CD4-positive, alpha-beta T cell treated with Interferon alpha-2 for 1 hour (primary cell): ENCODE data around the gene SULT2B1.
"Not testable (repeated sequence)": the region's sequence is repeated elsewhere in the genome, so short reads cannot be mapped to it uniquely, and the experiment has no call there.

Experiments used
- DNase-seq, 2 donors: peaks; one replicate each; pipeline ENCODE4 v3.0.0-alpha.2; 2020 to 2022

Gene SULT2B1

GRCh38 chr19:48624067-48624594 lies 72.2 kb downstream of the SULT2B1 start:
- DNase-seq, result peak; percentile 97 to 98

GRCh38 chr19:48624791-48625723 lies 73.1 kb downstream of the SULT2B1 start:
- no peak for DNase-seq

- no peak for DNase-seq
Observed at GRCh38 chr19:48625891-48626327, 73.9 kb downstream of the SULT2B1 start.

DNA sequence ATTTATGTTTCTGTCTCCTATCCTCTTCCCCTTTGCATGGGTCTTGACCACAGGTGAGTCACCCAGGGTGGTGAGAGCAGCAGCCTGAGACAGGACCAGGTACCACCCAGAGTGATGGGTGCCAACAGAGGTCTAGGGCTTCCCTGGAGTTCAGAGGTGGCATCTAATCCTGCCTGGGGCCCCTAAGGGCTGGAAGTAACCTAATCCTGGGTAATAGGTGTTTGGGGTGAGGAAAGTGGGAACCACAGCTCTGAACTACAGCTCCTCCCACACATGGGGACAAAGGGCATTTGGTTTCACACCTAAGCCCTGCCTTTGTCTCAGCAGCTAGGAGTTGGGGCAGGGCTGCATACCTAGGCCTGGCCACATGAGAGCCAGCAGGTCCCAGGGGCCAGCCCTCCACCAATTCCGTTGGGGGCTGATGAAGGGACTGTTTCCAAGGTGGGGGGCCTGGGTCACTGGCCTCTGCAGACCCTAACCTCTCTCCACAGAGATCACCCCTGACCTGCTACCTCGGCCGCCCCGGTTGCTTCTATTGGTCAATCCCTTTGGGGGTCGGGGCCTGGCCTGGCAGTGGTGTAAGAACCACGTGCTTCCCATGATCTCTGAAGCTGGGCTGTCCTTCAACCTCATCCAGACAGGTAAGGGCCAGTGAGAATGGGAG lies 75.4 kb downstream of the SULT2B1 start:
- no peak for DNase-seq

DNA sequence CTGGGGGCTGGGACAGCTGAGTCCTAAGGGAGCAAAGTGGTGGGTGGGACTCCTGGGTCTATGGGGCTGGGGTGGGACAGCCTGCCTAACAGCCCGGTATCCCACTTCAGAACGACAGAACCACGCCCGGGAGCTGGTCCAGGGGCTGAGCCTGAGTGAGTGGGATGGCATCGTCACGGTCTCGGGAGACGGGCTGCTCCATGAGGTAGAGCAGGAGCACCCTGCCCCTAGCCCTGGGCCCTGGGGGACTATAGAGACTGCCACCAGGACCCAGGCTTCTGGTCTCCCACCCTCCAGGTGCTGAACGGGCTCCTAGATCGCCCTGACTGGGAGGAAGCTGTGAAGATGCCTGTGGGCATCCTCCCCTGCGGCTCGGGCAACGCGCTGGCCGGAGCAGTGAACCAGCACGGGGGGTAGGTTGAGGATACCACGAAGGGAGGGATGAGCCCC lies 75.9 kb downstream of the SULT2B1 start:
- DNase-seq, result no peak

DNA sequence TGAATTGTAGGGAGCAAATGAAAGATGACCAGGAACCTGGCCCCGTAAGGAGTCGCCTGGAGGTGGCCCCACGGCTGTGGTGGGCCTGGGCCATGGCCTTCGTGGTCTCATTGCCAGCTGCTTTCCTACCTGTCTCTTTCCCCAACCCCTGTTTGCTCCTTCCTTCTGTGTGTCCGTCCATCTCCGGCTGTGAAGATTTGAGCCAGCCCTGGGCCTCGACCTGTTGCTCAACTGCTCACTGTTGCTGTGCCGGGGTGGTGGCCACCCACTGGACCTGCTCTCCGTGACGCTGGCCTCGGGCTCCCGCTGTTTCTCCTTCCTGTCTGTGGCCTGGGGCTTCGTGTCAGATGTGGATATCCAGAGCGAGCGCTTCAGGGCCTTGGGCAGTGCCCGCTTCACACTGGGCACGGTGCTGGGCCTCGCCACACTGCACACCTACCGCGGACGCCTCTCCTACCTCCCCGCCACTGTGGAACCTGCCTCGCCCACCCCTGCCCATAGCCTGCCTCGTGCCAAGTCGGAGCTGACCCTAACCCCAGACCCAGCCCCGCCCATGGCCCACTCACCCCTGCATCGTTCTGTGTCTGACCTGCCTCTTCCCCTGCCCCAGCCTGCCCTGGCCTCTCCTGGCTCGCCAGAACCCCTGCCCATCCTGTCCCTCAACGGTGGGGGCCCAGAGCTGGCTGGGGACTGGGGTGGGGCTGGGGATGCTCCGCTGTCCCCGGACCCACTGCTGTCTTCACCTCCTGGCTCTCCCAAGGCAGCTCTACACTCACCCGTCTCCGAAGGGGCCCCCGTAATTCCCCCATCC lies 76.7 kb downstream of the SULT2B1 start:
- no peak for DNase-seq

DNA sequence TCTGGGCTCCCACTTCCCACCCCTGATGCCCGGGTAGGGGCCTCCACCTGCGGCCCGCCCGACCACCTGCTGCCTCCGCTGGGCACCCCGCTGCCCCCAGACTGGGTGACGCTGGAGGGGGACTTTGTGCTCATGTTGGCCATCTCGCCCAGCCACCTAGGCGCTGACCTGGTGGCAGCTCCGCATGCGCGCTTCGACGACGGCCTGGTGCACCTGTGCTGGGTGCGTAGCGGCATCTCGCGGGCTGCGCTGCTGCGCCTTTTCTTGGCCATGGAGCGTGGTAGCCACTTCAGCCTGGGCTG lies 77.3 kb downstream of the SULT2B1 start:
- DNase-seq, result no peak

- no peak for DNase-seq
Observed at GRCh38 chr19:48629599-48630295, 77.8 kb downstream of the SULT2B1 start.

DNA sequence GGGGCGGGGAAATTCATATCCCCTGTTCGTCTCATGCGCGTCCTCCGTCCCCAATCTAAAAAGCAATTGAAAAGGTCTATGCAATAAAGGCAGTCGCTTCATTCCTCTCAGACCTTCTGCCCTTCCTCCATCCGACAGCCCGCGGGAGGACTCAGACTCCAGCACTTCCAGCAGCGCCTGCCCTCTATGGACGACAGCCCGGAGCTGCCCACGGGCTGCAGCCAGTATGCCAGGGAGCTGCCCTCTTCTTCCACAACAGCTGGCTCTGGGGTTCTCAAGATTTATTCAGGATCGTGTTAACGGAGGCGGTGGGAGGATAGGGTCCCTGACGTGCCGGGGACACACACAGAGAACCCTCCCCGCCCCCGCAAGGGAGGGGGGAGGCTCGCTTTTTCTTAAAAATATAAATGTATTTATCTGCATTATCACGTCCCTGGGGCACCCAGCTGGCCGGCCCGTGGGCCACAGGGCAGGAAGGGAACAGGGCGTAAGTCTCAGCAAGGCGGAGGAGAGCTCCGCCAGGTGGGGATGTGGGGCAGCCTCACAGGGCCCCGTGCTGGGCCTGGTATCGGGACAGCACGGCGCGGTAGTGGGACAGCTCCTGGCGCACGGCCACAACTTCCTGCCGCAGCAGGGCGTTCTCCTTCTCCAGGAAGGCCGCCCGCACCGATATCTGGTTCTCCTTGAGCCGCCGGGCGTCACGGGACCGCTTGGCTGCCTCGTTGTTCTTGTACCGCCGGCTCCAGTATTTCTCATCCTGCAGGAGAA lies 78.5 kb downstream of the SULT2B1 start:
- DNase-seq, result no peak

GRCh38 chr19:48631225-48631624 lies 79.3 kb downstream of the SULT2B1 start:
- DNase-seq, result no peak

DNA sequence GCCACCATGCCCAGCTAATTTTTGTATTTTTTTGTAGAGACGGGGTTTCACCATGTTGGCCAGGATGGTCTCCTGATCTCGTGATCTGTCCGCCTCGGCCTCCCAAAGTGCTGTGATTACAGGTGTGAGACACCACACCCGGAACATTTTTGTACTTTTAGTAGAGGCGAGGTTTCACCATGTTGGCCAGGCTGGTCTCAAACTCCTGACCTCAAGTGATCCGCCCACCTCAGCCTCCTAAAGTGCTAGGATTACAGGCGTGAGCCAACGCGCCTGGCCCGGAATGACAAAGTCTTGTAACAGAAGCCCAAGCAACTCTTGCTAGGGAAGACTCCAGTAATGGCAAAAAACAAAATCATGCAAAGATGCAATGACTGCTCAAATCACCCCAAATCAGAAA lies 80.3 kb downstream of the SULT2B1 start:
- DNase-seq, result not testable (repeated sequence)

DNA sequence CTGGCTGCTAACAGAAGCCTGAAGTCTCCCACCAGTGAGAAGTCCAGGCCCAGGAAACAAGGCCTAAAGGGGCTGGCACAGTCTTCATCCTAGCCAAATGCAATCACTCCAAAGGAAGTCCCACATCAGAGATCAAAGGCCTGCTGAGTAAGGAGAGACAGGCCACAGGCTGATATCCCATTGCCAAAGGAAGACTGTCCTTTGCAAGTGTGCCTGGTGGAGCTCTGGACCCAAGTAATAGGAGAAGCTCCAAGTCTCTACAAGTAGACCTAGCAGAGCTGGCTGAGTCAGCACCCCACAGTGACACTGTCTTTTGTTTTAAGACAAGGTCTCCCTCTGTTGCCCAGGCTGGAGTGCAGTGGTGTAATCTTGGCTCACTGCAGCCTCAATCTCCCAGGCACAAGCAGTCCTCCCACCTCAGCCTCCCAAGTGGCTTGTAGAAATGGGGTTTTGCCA lies 80.7 kb downstream of the SULT2B1 start:
- no peak for DNase-seq

GRCh38 chr19:48633148-48634035 lies 81.4 kb downstream of the SULT2B1 start:
- DNase-seq, result no peak

DNA sequence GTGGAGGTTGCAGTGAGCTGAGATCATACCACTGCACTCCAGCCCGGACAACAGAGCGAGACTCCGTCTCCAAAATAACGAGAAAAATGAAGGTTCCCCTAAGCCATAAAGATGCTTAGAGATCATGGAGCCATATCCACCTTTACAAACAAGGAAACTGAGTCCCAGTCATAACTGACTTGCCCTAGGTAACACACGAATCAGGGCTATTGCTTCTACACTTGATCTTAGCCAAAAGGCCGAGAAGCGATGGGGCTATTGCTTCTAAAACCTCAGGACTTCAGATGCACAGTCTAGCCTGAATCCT lies 82.0 kb downstream of the SULT2B1 start:
- DNase-seq, result no peak

DNA sequence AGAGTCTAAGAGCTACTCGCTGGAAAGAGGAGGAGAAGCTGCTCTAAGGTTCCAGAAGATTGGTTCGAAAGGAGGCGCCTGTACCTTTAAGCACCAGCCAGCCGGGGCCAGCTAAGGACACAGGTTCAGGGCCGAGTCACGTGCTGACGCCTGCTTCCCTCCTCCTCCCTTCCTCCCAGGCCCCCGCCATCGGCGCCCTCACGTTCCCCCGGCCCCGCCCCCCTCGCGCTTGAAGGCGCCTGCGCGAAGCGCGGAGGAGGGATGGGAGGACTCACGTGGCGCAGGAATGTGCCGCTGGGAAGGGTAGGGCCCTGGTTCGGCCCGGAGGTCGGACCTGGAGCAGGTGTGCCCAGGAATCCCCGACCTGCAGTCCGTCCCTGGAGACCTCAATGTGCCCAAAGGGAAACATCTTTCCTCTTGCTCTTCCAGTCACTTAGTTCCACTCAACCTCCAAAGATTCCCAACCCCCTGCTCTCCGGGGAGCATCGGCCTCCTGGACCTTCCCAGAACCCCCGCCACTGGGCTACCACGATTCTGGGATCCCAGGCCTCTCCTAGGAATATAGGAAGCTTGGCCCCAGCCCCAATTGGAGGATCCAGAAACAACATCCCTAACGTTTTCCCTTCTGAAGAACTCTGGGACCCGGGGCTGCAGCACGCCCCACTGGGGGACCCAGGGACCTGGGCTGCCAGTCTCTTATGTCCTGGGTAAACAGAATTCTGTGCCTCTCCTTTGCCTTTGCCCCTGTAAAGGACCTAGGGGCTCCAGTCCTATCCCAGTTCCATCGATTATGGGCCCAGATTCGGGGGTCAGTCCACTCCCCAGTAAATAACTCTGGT lies 82.7 kb downstream of the SULT2B1 start:
- DNase-seq, result peak; percentile 93 to 94

DNA sequence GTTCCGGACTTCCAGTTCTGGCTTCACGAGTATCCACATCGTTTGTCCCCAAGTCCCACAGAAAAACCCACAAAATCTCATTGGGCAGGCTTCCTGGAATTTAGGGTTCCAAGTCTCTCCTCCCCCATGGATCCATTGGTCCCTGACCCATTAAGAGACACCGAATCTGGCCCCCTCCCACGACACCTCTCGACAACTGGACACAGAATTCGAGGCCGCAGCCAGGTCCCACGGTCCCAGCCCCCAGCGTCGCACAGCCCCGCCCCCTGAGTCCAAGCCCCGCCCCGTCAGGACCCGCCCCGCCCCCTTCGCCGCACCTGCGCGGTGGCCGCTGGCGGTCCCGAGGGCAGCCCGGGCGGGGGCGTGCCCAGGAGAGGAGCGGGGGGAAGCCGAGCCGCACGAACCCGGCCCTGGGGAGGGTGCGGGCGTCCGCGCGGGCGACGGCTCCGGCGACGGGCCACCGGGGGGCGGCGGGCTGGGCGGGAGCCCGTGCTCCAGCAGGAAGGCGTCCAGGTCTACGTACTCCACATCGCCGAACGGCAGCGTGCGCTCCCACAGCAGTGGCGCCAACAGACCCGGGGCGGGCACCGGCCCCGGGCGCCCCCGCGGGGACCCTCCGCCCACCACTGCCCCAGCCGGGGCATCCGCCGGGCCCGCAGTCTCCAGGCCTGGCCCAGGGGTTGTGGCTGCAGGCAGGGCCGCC lies 83.4 kb downstream of the SULT2B1 start:
- peak; percentile 64 to 78 for DNase-seq

DNA sequence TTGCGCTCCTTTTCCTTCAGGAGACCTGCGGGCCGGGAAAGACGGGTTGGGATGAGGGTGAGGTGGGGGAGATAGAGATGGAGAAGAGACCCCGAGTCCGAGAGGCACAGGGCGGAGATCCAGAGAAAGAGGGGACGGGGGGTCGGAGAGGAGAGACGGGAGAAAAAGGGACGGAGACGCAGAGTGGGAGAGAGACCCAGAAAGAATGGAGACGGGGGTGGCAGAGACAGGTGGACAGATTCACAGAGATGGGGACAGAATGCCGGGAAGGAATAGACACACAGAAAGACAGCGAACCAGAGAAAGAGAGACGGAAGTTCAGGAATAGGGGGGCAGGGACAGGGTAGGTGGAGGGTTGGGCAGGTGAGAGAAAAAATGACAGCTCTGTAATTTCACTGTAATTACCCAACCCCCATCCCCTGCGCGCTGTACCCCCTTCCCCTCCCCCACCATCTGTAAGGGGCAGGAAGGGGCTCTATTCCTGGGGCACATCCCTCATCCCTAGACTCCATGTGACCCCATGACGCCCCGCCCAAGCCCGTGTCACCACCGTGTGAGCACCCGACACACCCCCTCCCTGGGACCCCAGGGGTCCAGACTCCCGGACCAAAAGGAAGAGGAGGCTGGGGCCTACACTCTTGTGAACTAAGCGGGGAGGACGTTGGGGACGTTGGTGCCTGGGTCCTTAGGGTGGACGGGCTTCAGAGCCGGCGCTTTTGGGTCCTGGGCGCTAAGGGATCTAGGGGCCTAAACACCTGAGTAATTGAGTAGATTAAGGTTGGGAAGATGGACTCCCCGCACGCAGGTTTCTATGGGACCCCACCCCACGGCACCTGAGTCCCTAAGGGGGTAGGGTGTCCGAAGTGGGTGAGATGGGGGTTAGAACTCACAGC lies 84.2 kb downstream of the SULT2B1 start:
- peak in 1 of 2 donors; percentile 42 for DNase-seq
